A549 (cell line): Measurements from ENCODE around the gene YWHAG. TPM values are rescaled to one million over a fixed set of nuclear protein-coding genes. Genes with fewer than 3 reads are reported as not detected.
A peak's percentile ranks its signal among the peaks of the same experiment; 100 is the strongest.

Experiments
- ATOH8 ChIP-seq: fragments of 250-450 bp; sonication (Bioruptor Pico); IDR thresholded peaks from 2 replicates; pipeline ENCODE4 v1.5.0; 2020; ENCODE audit warnings: low read depth, mild to moderate bottlenecking, moderate library complexity
- BCL3 ChIP-seq: fragments of >200 bp; sonication (Bioruptor Twin); formaldehyde crosslinking; IDR thresholded peaks from 3 replicates; pipeline ENCODE4 v1.6.1; 2016
- CBX8 ChIP-seq: fragments of 200-600 bp; sonication (generic); IDR thresholded peaks from 2 replicates; pipeline ENCODE4 v1.6.1; 2016
- CEBPB ChIP-seq, 2 experiments: fragments of >200 bp in 1 of 2; sonication (Bioruptor Twin) in 1 of 2; formaldehyde crosslinking in 1 of 2; IDR thresholded peaks; 2 replicates each; pipeline ENCODE4 v1.6.1; 2012 to 2016
- CHD2 ChIP-seq: fragments of 150-350 bp; IDR thresholded peaks from 2 replicates; pipeline ENCODE4 v1.6.1; 2014; ENCODE audit warnings: low read length; ENCODE audit not compliant: partially characterized antibody
- CHD4 ChIP-seq: fragments of 200-600 bp; sonication (generic); IDR thresholded peaks from 2 replicates; pipeline ENCODE4 v1.6.1; 2016; ENCODE audit warnings: antibody characterized with exemption, mild to moderate bottlenecking, borderline replicate concordance
- E2F6 ChIP-seq: IDR thresholded peaks from 2 replicates; pipeline ENCODE4 v1.6.1; 2012; ENCODE audit warnings: low read depth, borderline replicate concordance
- EHMT2 ChIP-seq: fragments of 200-600 bp; sonication (generic); IDR thresholded peaks from 2 replicates; pipeline ENCODE4 v1.6.1; 2016; ENCODE audit warnings: antibody characterized with exemption, low read depth, mild to moderate bottlenecking, moderate library complexity
- EP300 ChIP-seq, 2 experiments: fragments of >200 bp; sonication (Bioruptor Twin); formaldehyde crosslinking; IDR thresholded peaks; 2 replicates in 1 of 2; 3 replicates in 1 of 2; pipeline ENCODE4 v1.6.1; 2016 to 2017
- FOSL2 ChIP-seq, 2 experiments: fragments of 450-650 bp in 1 of 2; fragments of >200 bp in 1 of 2; sonication (Bioruptor Twin) in 1 of 2; formaldehyde crosslinking; IDR thresholded peaks; 2 replicates each; pipeline versions ENCODE4 v1.5.0 to v1.6.1; 2016 to 2020; ENCODE audit warnings: mild to moderate bottlenecking in 1 of 2, moderate library complexity in 1 of 2
- FOXS1 ChIP-seq: fragments of 250-450 bp; sonication (Bioruptor Pico); IDR thresholded peaks from 2 replicates; pipeline ENCODE4 v1.5.0; 2020; ENCODE audit warnings: mild to moderate bottlenecking, moderate library complexity
- GATA3 ChIP-seq: IDR thresholded peaks from 2 replicates; pipeline ENCODE4 v1.6.1; 2012; ENCODE audit warnings: borderline replicate concordance
- HOXA7 ChIP-seq: fragments of 250-450 bp; sonication (Bioruptor Pico); IDR thresholded peaks from 2 replicates; pipeline ENCODE4 v1.5.0; 2020; ENCODE audit warnings: mild to moderate bottlenecking, moderate library complexity
- HOXB13 ChIP-seq: fragments of 250-450 bp; sonication (Bioruptor Pico); IDR thresholded peaks from 2 replicates; pipeline ENCODE4 v1.5.0; 2020; ENCODE audit warnings: low read depth, mild to moderate bottlenecking, moderate library complexity
- HOXB5 ChIP-seq: fragments of 250-450 bp; sonication (Bioruptor Pico); IDR thresholded peaks from 2 replicates; pipeline ENCODE4 v1.5.0; 2020; ENCODE audit warnings: mild to moderate bottlenecking, moderate library complexity
- JUN ChIP-seq, 2 experiments: fragments of >200 bp; sonication (Bioruptor Twin); formaldehyde crosslinking; IDR thresholded peaks; 2 replicates in 1 of 2; 3 replicates in 1 of 2; pipeline ENCODE4 v1.6.1; 2016 to 2017
- KDM1A ChIP-seq: fragments of 200-600 bp; sonication (generic); IDR thresholded peaks from 2 replicates; pipeline ENCODE4 v1.6.1; 2016; ENCODE audit warnings: low read depth, mild to moderate bottlenecking
- KDM5A ChIP-seq: fragments of 200-600 bp; sonication (generic); IDR thresholded peaks from 2 replicates; pipeline ENCODE4 v1.6.1; 2016; ENCODE audit warnings: antibody characterized with exemption, mild to moderate bottlenecking
- MAFK ChIP-seq: fragments of 450-650 bp; IDR thresholded peaks from 2 replicates; pipeline ENCODE4 v1.6.1; 2014; ENCODE audit not compliant: partially characterized antibody
- NPAS2 ChIP-seq: fragments of 250-450 bp; sonication (Bioruptor Pico); IDR thresholded peaks from 2 replicates; pipeline ENCODE4 v1.8.0; 2022; ENCODE audit warnings: mild to moderate bottlenecking, moderate library complexity, borderline replicate concordance
- NR3C1 ChIP-seq: fragments of >200 bp; sonication (Bioruptor Twin); formaldehyde crosslinking; IDR thresholded peaks from 3 replicates; pipeline ENCODE4 v1.6.1; 2017
- PBX3 ChIP-seq: IDR thresholded peaks from 2 replicates; pipeline ENCODE4 v1.6.1; 2012
- PHF8 ChIP-seq: fragments of 200-600 bp; sonication (generic); IDR thresholded peaks from 2 replicates; pipeline ENCODE4 v1.6.1; 2016; ENCODE audit warnings: low read depth, mild to moderate bottlenecking, antibody characterized with exemption, moderate library complexity, borderline replicate concordance
- POLR2A ChIP-seq: IDR thresholded peaks from 2 replicates; pipeline ENCODE4 v1.6.1; 2012; ENCODE audit warnings: mild to moderate bottlenecking, low read length
- POLR2AphosphoS2 ChIP-seq: conservative IDR thresholded peaks from 2 replicates; pipeline ENCODE4 v1.6.1; 2012; ENCODE audit warnings: low read length, improper control_type of control experiment, inconsistent platforms
- RARB ChIP-seq: fragments of 250-450 bp; sonication (Bioruptor Pico); IDR thresholded peaks from 2 replicates; pipeline ENCODE4 v1.8.0; 2021; ENCODE audit warnings: mild to moderate bottlenecking, moderate library complexity
- RCOR1 ChIP-seq: fragments of 150-350 bp; IDR thresholded peaks from 2 replicates; pipeline ENCODE4 v1.6.1; 2014; ENCODE audit warnings: antibody characterized with exemption, low read length, low read depth
- RFX5 ChIP-seq: fragments of 450-650 bp; IDR thresholded peaks from 2 replicates; pipeline ENCODE4 v1.7.1; 2014; ENCODE audit warnings: antibody characterized with exemption, mild to moderate bottlenecking, moderate library complexity
- SREBF2 ChIP-seq: fragments of 450-650 bp; IDR thresholded peaks from 2 replicates; pipeline ENCODE4 v1.6.1; 2014; ENCODE audit warnings: mild to moderate bottlenecking, moderate library complexity
- TP53 ChIP-seq: fragments of 250-450 bp; sonication (Bioruptor Pico); IDR thresholded peaks from 2 replicates; pipeline ENCODE4 v1.5.0; 2021; ENCODE audit warnings: mild to moderate bottlenecking, moderate library complexity
- ZFP36 ChIP-seq: fragments of 450-650 bp; IDR thresholded peaks from 2 replicates; pipeline ENCODE4 v1.6.1; 2014; ENCODE audit warnings: borderline replicate concordance; ENCODE audit not compliant: partially characterized antibody
- ZSCAN20 ChIP-seq: fragments of 250-450 bp; sonication (Bioruptor Pico); IDR thresholded peaks from 2 replicates; pipeline ENCODE4 v1.8.0; 2022; ENCODE audit warnings: mild to moderate bottlenecking, moderate library complexity
- polyA plus RNA-seq, 4 experiments: library from polyadenylated mRNA; depleted of rRNA in 3 of 4; stranded (reverse); fragments of >200 nt; fragmentation: RNase III in 1 of 4; extraction: RNeasy Plus Mini Kit Qiagen cat#74134 plus additional on column Dnase treatment in 1 of 4; gene quantifications; 2 replicates in 3 of 4; 3 replicates in 1 of 4; pipeline ENCODE4 v1.2.3, GENCODE V29; 2011 to 2017
- TF ChIP-seq, protein P1 (sequence below): fragments of 250-450 bp; sonication (Bioruptor Pico); IDR thresholded peaks from 2 replicates; pipeline ENCODE4 v1.5.0; 2021; ENCODE audit warnings: mild to moderate bottlenecking, moderate library complexity, borderline replicate concordance
- TF ChIP-seq, protein P2 (sequence below): fragments of >200 bp; sonication (Bioruptor Twin); formaldehyde crosslinking; IDR thresholded peaks from 2 replicates; pipeline ENCODE4 v1.6.1; 2016

YWHAG gene
- polyA plus RNA-seq, 2 of the 4 experiments (the other 2 are of a cell fraction): 141 to 302 TPM

- TF ChIP-seq HOXA7 (CRISPR knock-in tag): no peak
- peak; percentile 31; the same call in 1 of the 2 replicates for TF ChIP-seq FOSL2 (IDR thresholded peaks at IDR 0.05)
- peak; percentile 68 for TF ChIP-seq FOSL2 (CRISPR knock-in tag; IDR thresholded peaks at IDR 0.05)
- TF ChIP-seq EHMT2: no peak
- TF ChIP-seq JUN (IDR thresholded peaks at IDR 0.05): peak in 1 of 2 experiments; percentile 85; a peak in 4 of 5 replicates
- 0 out of 5 replicates have a peak, but pooled peaks of 1 of the 2 experiments have one; percentile 19 for TF ChIP-seq EP300 (IDR thresholded peaks at IDR 0.05)
- TF ChIP-seq, protein P1, sequence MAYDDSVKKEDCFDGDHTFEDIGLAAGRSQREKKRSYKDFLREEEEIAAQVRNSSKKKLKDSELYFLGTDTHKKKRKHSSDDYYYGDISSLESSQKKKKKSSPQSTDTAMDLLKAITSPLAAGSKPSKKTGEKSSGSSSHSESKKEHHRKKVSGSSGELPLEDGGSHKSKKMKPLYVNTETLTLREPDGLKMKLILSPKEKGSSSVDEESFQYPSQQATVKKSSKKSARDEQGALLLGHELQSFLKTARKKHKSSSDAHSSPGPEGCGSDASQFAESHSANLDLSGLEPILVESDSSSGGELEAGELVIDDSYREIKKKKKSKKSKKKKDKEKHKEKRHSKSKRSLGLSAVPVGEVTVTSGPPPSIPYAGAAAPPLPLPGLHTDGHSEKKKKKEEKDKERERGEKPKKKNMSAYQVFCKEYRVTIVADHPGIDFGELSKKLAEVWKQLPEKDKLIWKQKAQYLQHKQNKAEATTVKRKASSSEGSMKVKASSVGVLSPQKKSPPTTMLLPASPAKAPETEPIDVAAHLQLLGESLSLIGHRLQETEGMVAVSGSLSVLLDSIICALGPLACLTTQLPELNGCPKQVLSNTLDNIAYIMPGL: no peak
- TF ChIP-seq RCOR1: no peak
- peak; percentile 88; the same call in 1 of the 2 replicates for TF ChIP-seq HOXB5
- no peak for TF ChIP-seq ZFP36
- TF ChIP-seq CHD2: no peak
- no peak for TF ChIP-seq ATOH8 (CRISPR knock-in tag)
- TF ChIP-seq SREBF2: no peak
- no peak for TF ChIP-seq TP53 (CRISPR knock-in tag)
- TF ChIP-seq CEBPB (IDR thresholded peaks at IDR 0.05): no peak
- peak; percentile 90 for TF ChIP-seq PBX3
- TF ChIP-seq NR3C1: no peak
- peak; percentile 72 for TF ChIP-seq E2F6
- no peak for TF ChIP-seq CBX8
- TF ChIP-seq KDM1A: 0 out of 2 replicates have a peak, but pooled peaks have one; percentile 36
- no peak for TF ChIP-seq RFX5
- TF ChIP-seq KDM5A: no peak
- no peak for TF ChIP-seq RARB
- TF ChIP-seq, protein P2, sequence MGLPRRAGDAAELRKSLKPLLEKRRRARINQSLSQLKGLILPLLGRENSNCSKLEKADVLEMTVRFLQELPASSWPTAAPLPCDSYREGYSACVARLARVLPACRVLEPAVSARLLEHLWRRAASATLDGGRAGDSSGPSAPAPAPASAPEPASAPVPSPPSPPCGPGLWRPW: no peak
- peak; percentile 25; the same call in 1 of the 2 replicates for TF ChIP-seq PHF8
- no peak for TF ChIP-seq ZSCAN20 (CRISPR knock-in tag)
- TF ChIP-seq POLR2AphosphoS2: no peak
- TF ChIP-seq NPAS2 (CRISPR knock-in tag): no peak
- no peak for TF ChIP-seq FOXS1 (CRISPR knock-in tag)
- TF ChIP-seq MAFK: no peak
- TF ChIP-seq POLR2A: peak; percentile 27; the same call in 1 of the 2 replicates
- peak; percentile 53; the same call in 1 of the 2 replicates for TF ChIP-seq GATA3
- no peak for TF ChIP-seq HOXB13 (CRISPR knock-in tag)
- no peak for TF ChIP-seq CHD4
- TF ChIP-seq BCL3: no peak
Measured at GRCh38 chr7:76294344-76295024, 64.3 kb downstream of the YWHAG start (continued).
